ENCODE data around the gene PPFIA1.
A peak's percentile ranks its signal among the peaks of the same experiment; 100 is the strongest.

Gene PPFIA1

GRCh38 chr11:70414341-70415100, 144.0 kb downstream of the PPFIA1 start:
- in situ Hi-C loops (cut with HindIII; ENCODE audit: low sequenced_read_pairs), result no loop called here
- no peak overlapping the region for H3K4me3 ChIP-seq (ENCODE audit: low read depth, low read length)

GRCh38 chr11:70415191-70415590, 144.7 kb downstream of the PPFIA1 start:
- peak; percentile 86 for DNase-seq (ENCODE audit: low read depth, low spot score)
- in situ Hi-C loops (cut with HindIII; ENCODE audit: low sequenced_read_pairs), result no loop called here
- H3K4me3 ChIP-seq (ENCODE audit: low read depth, low read length), result no peak overlapping the region
- TF ChIP-seq, protein P1, sequence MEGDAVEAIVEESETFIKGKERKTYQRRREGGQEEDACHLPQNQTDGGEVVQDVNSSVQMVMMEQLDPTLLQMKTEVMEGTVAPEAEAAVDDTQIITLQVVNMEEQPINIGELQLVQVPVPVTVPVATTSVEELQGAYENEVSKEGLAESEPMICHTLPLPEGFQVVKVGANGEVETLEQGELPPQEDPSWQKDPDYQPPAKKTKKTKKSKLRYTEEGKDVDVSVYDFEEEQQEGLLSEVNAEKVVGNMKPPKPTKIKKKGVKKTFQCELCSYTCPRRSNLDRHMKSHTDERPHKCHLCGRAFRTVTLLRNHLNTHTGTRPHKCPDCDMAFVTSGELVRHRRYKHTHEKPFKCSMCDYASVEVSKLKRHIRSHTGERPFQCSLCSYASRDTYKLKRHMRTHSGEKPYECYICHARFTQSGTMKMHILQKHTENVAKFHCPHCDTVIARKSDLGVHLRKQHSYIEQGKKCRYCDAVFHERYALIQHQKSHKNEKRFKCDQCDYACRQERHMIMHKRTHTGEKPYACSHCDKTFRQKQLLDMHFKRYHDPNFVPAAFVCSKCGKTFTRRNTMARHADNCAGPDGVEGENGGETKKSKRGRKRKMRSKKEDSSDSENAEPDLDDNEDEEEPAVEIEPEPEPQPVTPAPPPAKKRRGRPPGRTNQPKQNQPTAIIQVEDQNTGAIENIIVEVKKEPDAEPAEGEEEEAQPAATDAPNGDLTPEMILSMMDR (IDR thresholded peaks at IDR 0.05; ENCODE audit: low read depth, low read length), result peak; percentile 61

More at GRCh38 chr11:70414341-70415100, 144.0 kb downstream of the PPFIA1 start:
- TF ChIP-seq, protein P1 (IDR thresholded peaks at IDR 0.05; ENCODE audit: low read depth, low read length), result no peak
- no peak for DNase-seq (ENCODE audit: low read depth, low spot score)

DNA sequence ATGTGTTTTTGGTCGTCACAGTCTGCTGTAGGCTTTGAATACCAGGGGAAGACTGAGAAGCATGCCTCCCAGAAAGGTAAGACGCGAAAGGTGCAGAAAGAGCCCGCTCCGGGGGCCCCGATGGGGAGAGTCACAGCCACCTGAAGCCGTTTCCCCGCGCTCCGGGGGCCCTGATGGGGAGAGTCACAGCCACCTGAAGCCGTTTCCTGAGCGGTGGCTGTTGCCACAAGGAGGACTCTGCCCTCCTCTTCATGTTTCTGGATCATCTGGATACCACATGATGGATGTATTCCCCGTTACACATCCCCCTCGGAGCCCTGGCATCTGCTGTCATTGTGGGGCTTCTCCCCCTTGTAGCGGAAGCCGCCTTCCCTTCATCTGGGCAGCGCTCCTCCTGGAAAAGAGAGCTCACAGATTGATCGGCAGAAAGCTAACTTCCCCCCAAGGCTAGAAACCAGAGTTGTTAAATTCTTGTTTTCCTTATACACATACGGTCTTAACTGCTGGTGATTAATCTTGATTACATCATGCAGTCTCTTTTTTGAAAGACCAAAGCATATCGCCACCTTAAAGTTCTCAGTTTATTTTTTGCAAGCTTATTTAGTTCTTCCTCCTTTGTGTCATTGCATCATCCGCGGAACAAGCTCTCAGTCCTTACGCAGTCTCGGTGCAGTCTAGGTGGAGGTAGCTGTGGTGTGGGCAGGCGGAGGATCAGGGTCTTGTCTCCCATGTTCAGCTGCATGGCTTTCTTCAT, 145.3 kb downstream of the PPFIA1 start:
- in situ Hi-C loops (cut with HindIII; ENCODE audit: low sequenced_read_pairs), result no loop called here
- no peak overlapping the region for H3K4me3 ChIP-seq (ENCODE audit: low read depth, low read length)
- peak; percentile 21 for DNase-seq (ENCODE audit: low read depth, low spot score)
- TF ChIP-seq, protein P1 (IDR thresholded peaks at IDR 0.05; ENCODE audit: low read depth, low read length), result no peak

DNA sequence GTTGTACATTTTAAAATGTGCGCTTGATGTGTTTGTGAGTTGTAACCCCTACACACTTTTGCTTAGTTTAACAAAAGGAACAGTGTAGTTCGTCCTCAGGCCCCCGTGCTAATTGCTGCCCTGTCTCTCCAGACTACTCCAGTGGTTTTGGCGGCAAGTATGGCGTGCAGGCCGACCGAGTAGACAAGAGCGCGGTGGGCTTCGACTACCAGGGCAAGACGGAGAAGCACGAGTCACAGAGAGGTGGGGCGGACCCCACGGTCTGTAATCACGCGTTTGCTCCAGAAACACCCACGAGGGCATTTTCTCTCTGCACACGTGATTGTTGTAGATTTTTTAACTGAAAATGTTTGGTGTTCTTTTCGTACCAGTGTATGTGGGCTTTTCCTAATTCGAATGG, 146.4 kb downstream of the PPFIA1 start:
- TF ChIP-seq, protein P1 (IDR thresholded peaks at IDR 0.05; ENCODE audit: low read depth, low read length), result no peak
- no peak overlapping the region for H3K4me3 ChIP-seq (ENCODE audit: low read depth, low read length)
- no peak for DNase-seq (ENCODE audit: low read depth, low spot score)
- in situ Hi-C loops (cut with HindIII; ENCODE audit: low sequenced_read_pairs), result no loop called here

GRCh38 chr11:70418130-70418529, 147.6 kb downstream of the PPFIA1 start:
- in situ Hi-C loops (cut with HindIII; ENCODE audit: low sequenced_read_pairs), result no loop called here
- H3K4me3 ChIP-seq (ENCODE audit: low read depth, low read length), result no peak overlapping the region
- no peak for DNase-seq (ENCODE audit: low read depth, low spot score)
- TF ChIP-seq, protein P1 (IDR thresholded peaks at IDR 0.05; ENCODE audit: low read depth, low read length), result no peak

GRCh38 chr11:70419307-70420007, 149.0 kb downstream of the PPFIA1 start:
- TF ChIP-seq, protein P1 (IDR thresholded peaks at IDR 0.05; ENCODE audit: low read depth, low read length), result no peak
- H3K4me3 ChIP-seq (ENCODE audit: low read depth, low read length), result no peak overlapping the region
- in situ Hi-C loops (cut with HindIII; ENCODE audit: low sequenced_read_pairs), result no loop called here
- DNase-seq (ENCODE audit: low read depth, low spot score), result no peak
